ENCODE measurements around the gene TJP1. TPM values are rescaled to one million over a fixed set of nuclear protein-coding genes. Genes with fewer than 3 reads are reported as not detected.

The TJP1 gene
- total RNA-seq, 1 experiment from 2014 or later: 140 TPM

GRCh38 chr15:29838352-29839010 lies 16.2 kb upstream of the TJP1 start:
- no peak overlapping the region for H4K8ac ChIP-seq (replicated peaks; ENCODE audit: insufficient read length, low read depth, low read length)

More at GRCh38 chr15:29838352-29839010, 16.2 kb upstream of the TJP1 start:
- Histone ChIP-seq H3K79me1 (ENCODE audit: insufficient read depth, low read depth, low read length, poor library complexity, severe bottlenecking) (no peaks in the 10 kb centered on the region), H3K23ac (ENCODE audit: insufficient read length, low read depth, low read length) (no peak overlapping the region), H3K56ac (ENCODE audit: insufficient read length, low read depth, low read length) (no peak overlapping the region), H2BK120ac (ENCODE audit: low read depth, low read length, poor library complexity, severe bottlenecking) (no peak overlapping the region), H3K18ac (ENCODE audit: insufficient read length, low read depth, low read length) (no peak overlapping the region), H2AK5ac (ENCODE audit: insufficient read length, low read length) (no peak overlapping the region), H4K20me1 (ENCODE audit: control insufficient read depth, insufficient read depth, insufficient read length) (no peaks in the 10 kb centered on the region), H2AFZ (ENCODE audit: low read length) (no peak overlapping the region), H3K79me2 (ENCODE audit: insufficient read depth, low read length) (no peaks in the 10 kb centered on the region), H3K9me3 (ENCODE audit: control insufficient read depth, low read depth, low read length) (no peaks in the 10 kb centered on the region), H3K23me2 (ENCODE audit: insufficient read length, low read depth, low read length, poor library complexity, severe bottlenecking) (no peaks in the 10 kb centered on the region), H2BK5ac (ENCODE audit: insufficient read length, low read length) (no peak overlapping the region), H3K27ac (ENCODE audit: insufficient read length, low read depth, low read length) (no peak overlapping the region), H3K4me2 (ENCODE audit: insufficient read depth, insufficient read length, low read length) (no peak overlapping the region), H2BK20ac (ENCODE audit: low read depth, low read length, poor library complexity, severe bottlenecking) (no peak overlapping the region), H4K91ac (ENCODE audit: insufficient read length, low read depth, low read length) (no peak overlapping the region), H2BK12ac (ENCODE audit: insufficient read length, low read depth, low read length) (no peak overlapping the region), H3K4me1 (ENCODE audit: insufficient read depth, low read length) (peaks cover 2% of the 10 kb centered on the region; the same call in 1 of the 2 replicates), H3T11ph (ENCODE audit: low read length) (no peak overlapping the region), H3K9ac (ENCODE audit: extremely low read depth, insufficient read length, low read length) (no peak overlapping the region), H4K5ac (ENCODE audit: insufficient read length, low read depth, low read length) (no peak overlapping the region), H3K14ac (ENCODE audit: insufficient read depth, low read length) (no peak overlapping the region), H3K4ac (ENCODE audit: low read depth, low read length) (no peak overlapping the region), H3K27me3 (ENCODE audit: insufficient read depth, low read length) (no peaks in the 10 kb centered on the region), H2BK15ac (ENCODE audit: low read depth, low read length) (no peak overlapping the region)
- no peak overlapping the region for H3K4me3 Mint-ChIP-seq
- H3K27ac Mint-ChIP-seq: no peak overlapping the region
- no peaks in the 10 kb centered on the region for H3K9me3 Mint-ChIP-seq
- no CpG with 5 or more reads among the region's 3 CpGs for WGBS (ENCODE audit: extremely low coverage, insufficient read length, low lambda C conversion rate)
- no peaks in the 10 kb centered on the region for H3K36me3 Mint-ChIP-seq (ENCODE audit: insufficient read depth in 1 of 3, low read depth in 3 of 3)
- peaks cover 5 to 7% of the 10 kb centered on the region in 2 experiments; a peak in 3 of 4 replicates for H3K4me1 Mint-ChIP-seq
- no peak for DNase-seq
- TF ChIP-seq CTCF (conservative IDR thresholded peaks at IDR 0.05): no peak
- no peaks in the 10 kb centered on the region for H3K27me3 Mint-ChIP-seq (ENCODE audit: low read depth)
